Activated CD4-positive, alpha-beta T cell treated with anti-CD3 and anti-CD28 coated beads, Interleukin-2, amount 50 U/mL, for 4 hours (primary cell): ENCODE measurements around the gene PIP5K1B.
"Not testable (repeated sequence)": the region's sequence is repeated elsewhere in the genome, so short reads cannot be mapped to it uniquely, and the experiment has no call there.

Source experiments
- DNase-seq, 2 experiments: peaks; one replicate each; pipeline ENCODE4 v3.0.0-alpha.2; 2020

Gene PIP5K1B

GRCh38 chr9:68966496-68966944 is 261.5 kb downstream of the PIP5K1B start:
- DNase-seq, result no peak

GRCh38 chr9:68967800-68968199 is 262.8 kb downstream of the PIP5K1B start:
- DNase-seq, result no peak

- no peak for DNase-seq
These were observed 264.5 kb downstream of the PIP5K1B start for GRCh38 chr9:68969538-68969937.

GRCh38 chr9:68970151-68970550 is 265.1 kb downstream of the PIP5K1B start:
- DNase-seq, result no peak

GRCh38 chr9:68973619-68974018 is 268.6 kb downstream of the PIP5K1B start:
- no peak for DNase-seq

GRCh38 chr9:68974431-68974830 is 269.4 kb downstream of the PIP5K1B start:
- DNase-seq, result no peak

GRCh38 chr9:68974901-68975300 is 269.9 kb downstream of the PIP5K1B start:
- DNase-seq, result no peak

- no peak for DNase-seq
These were observed 270.5 kb downstream of the PIP5K1B start for GRCh38 chr9:68975365-68976043.

- DNase-seq, result no peak
These were observed 273.0 kb downstream of the PIP5K1B start for GRCh38 chr9:68978066-68978465.

GRCh38 chr9:68978501-68978900 is 273.5 kb downstream of the PIP5K1B start:
- no peak for DNase-seq

- no peak for DNase-seq
These were observed 274.7 kb downstream of the PIP5K1B start for GRCh38 chr9:68979538-68980314.

GRCh38 chr9:68980341-68980914 is 275.4 kb downstream of the PIP5K1B start:
- DNase-seq, result no peak

GRCh38 chr9:68981789-68982188 is 276.7 kb downstream of the PIP5K1B start:
- DNase-seq, result no peak

GRCh38 chr9:68983008-68983411 is 278.0 kb downstream of the PIP5K1B start:
- no peak for DNase-seq

- DNase-seq, result no peak
These were observed 278.7 kb downstream of the PIP5K1B start for GRCh38 chr9:68983522-68984424.

- DNase-seq, result not testable (repeated sequence)
These were observed 281.9 kb downstream of the PIP5K1B start for GRCh38 chr9:68986949-68987348.

GRCh38 chr9:68991457-68991856 is 286.4 kb downstream of the PIP5K1B start:
- DNase-seq, result no peak

- no peak for DNase-seq
These were observed 290.7 kb downstream of the PIP5K1B start for GRCh38 chr9:68995776-68996175.

- no peak for DNase-seq
These were observed 291.4 kb downstream of the PIP5K1B start for GRCh38 chr9:68996462-68996861.

GRCh38 chr9:68997666-68998065 is 292.6 kb downstream of the PIP5K1B start:
- DNase-seq, result no peak

GRCh38 chr9:68998385-68998784 is 293.3 kb downstream of the PIP5K1B start:
- DNase-seq, result no peak

GRCh38 chr9:68998812-68999211 is 293.8 kb downstream of the PIP5K1B start:
- DNase-seq, result no peak
